Activated CD4-positive, alpha-beta T cell treated with anti-CD3 and anti-CD28 coated beads for 24 hours (primary cell): ENCODE measurements around the gene IBSP.

Experiments used
- DNase-seq, 2 donors: peaks; one replicate each; pipeline ENCODE4 v3.0.0-alpha.2; 2020; ENCODE audit warnings: low read depth in 2 of 2

The IBSP gene, protein sequence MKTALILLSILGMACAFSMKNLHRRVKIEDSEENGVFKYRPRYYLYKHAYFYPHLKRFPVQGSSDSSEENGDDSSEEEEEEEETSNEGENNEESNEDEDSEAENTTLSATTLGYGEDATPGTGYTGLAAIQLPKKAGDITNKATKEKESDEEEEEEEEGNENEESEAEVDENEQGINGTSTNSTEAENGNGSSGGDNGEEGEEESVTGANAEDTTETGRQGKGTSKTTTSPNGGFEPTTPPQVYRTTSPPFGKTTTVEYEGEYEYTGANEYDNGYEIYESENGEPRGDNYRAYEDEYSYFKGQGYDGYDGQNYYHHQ

GRCh38 chr4:87799301-87800113, at the start of gene IBSP:
Gene IBSP, plus strand, starts transcription at chr4:87799554. Its CDS starts 2,808 bp downstream, at chr4:87802362.
- no peak for DNase-seq

DNA sequence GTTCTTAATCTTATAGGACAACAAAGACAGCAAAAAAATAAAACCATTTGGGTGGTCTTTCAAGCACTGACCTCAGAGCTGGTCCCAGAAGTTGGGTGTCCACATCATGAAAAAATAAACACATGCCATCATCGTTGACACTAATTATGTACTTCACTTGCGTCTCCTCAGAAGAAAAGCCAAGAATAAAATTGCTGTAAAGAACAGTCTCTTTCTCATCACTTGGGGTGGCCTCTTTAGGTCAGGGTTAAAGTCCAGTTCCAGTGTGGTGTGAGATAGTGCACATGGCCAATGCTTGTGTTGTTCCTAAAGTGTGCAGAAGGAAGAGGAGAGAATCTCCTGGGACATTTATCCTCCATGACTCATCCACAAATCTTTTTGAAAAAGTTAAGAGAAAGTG, 49.5 kb upstream of the IBSP start:
- DNase-seq: no peak

- DNase-seq: no peak
Measured at GRCh38 chr4:87758270-87758669, 41.1 kb upstream of the IBSP start.

GRCh38 chr4:87762311-87762710, 37.0 kb upstream of the IBSP start:
- no peak for DNase-seq

DNA sequence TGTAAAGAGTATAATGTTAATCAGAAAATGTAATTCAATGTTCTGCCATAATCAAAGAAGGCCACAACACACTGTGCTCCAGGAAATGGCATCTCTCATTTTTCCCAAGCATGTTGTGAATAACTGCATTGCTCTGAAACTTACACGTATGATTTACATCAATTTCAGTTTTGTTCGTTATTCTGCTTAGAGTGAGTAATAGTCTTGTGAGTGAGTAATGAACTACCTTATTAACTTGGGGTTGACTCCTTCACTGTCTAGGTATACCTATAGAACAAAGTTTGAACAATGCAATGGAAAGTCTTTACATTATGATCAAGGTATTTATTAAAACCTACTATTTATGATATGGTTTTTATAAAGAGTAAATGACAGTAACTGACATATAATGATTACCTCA, 17.8 kb upstream of the IBSP start:
- no peak for DNase-seq

GRCh38 chr4:87783781-87784180, 15.6 kb upstream of the IBSP start:
- DNase-seq: no peak

DNA sequence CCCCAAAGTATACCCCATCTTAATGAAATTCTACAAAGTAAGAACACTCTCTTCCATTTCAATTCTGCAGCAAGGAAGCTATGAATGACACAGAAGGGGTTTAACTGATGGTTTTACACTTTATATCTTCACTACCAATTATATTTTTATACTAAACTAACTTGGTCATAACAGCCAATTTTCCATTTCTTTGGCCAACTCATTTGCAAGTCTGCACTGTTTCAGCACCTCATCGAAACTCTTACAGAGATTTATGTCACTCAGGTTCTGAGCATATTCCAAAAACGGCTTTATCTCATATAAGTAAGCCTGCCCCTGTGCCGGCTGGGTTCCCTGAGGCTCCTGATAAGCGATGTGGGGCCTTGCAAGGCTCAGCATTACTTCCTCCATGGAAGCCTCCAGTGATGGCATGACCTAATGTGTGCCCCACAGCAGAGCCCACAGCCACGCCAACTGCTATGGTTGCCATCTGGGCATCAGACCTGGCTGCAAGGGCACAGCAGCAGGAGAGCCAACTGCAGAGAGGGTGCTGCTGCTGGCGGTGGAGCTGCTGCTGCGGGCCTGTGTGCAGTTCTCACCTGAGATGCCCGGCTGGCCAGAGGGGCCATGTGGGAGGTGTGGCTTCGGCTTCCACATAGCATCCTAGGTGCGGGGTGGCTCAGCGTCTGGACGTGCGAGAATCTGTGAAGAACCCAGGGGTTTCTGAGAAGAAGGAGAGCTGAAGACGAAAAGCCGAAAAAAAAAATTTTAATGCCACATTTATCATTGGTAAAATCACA, 13.4 kb upstream of the IBSP start:
- DNase-seq: no peak

DNA sequence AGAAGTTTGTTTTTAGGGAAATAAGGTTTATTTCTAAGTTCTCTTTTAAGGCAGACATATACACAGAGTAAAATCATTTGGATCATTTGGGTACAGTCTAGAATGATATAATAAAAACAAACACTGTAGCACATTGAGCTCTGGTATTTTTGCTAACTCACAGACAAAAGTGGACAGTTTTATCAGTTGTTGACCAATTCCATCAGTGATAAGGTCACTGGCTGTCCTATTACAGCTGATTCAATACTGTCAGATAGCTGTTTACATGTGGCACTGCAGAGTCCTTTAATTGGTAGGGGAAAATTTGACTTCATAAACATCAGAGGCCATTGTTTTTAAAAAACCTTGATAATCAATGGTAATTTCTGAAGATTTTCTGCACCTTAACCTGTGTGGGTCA, 3.5 kb downstream of the IBSP start:
- no peak for DNase-seq

- DNase-seq: no peak
Measured at GRCh38 chr4:87803421-87803820, 4.1 kb downstream of the IBSP start.

GRCh38 chr4:87804871-87805270, 5.5 kb downstream of the IBSP start:
- DNase-seq: no peak

DNA sequence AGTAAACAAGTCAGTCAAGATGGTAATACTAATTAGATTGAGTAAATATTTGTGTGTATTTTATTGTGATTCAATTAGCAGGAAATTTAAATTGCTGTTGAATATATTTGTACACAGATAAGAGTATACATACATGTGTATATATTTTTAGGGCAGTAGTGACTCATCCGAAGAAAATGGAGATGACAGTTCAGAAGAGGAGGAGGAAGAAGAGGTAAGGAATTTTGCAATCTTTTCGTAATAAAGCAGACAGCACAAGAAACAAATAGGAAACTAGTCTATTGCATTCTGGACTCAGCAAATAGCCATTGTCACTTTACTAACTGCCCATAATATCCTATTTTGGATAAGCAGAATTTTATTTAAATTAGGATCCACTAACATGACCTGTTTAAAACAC, 6.6 kb downstream of the IBSP start:
- no peak for DNase-seq

- DNase-seq: no peak
Measured at GRCh38 chr4:87806520-87806919, 7.2 kb downstream of the IBSP start.

- no peak for DNase-seq
Measured at GRCh38 chr4:87807402-87807801, 8.0 kb downstream of the IBSP start.

- DNase-seq: no peak
Measured at GRCh38 chr4:87811977-87812376, 12.6 kb downstream of the IBSP start.

DNA sequence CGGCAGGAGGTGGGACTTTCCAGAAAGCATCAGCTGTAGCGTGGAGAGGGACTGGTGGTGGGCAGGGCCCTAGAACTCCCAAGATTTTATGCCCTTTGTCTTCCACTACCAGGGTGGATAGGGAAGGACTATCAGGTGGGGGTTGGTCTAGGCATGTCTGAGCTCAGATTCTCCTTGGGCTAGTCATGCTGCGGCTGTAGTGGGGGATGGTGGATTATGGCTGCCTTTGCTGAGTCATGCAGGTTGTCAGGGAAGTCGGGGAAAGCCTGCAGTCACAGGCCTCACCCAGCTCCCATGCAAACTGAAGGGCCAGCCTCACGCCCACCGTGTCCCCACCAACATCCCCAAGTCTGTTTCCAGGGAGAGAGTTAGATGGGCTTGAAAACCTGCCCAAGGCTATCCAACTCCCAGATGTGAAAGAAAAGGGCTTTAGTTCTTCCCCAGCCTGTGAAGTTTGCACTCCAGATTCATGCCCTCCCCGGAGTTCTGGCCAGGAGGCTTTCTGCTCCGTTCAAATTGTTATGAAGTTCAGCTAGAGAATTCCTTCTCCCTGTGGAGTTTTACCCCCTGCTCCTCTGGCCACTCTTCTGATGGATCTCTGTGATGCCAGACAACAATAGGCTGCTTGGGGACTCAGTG, 20.0 kb downstream of the IBSP start:
- DNase-seq: no peak

DNA sequence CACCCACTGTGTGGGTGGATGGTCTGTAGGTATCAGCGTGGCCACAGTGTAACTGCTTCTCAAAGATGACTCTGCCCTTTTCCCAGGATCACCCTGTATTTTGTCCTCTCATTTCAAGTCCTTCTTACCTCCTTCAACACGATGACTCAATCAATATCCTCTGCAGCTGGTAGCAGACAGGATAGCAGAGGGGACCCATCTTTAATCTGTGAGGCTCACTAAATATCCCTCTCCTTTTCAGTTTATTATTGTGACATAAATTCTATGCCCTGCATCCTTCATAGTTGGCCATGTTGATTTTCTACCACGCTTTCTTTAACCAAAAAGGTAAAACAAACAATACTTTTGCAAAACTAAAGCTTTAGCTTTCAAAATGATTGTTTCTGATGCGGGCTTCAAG, 23.8 kb downstream of the IBSP start:
- DNase-seq: no peak

- no peak for DNase-seq
Measured at GRCh38 chr4:87823724-87824123, 24.4 kb downstream of the IBSP start.

DNA sequence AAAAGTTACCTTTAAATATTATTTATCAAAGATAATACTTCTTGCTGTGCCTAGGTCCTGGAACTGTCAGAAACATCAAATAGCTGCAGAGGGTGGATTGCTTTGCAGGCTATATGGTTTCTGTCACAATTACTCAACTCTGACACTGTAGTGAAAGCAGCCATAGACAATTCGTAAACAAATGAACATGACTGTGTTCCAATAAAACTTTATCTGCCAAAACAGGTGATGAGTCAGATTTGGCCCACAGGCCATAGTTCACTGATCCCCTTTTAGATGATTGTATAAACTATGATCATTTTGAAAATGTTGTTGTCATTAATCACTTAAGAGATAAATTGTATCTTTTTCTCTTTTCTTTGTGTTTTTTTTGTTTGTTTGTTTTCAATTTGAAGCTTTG, 25.0 kb downstream of the IBSP start:
- DNase-seq: no peak

- no peak for DNase-seq
Measured at GRCh38 chr4:87832669-87833068, 33.3 kb downstream of the IBSP start, which contains the start of gene MEPE. Gene MEPE, plus strand, starts transcription at chr4:87832969. Its CDS starts 1,746 bp downstream, at chr4:87834715.

- DNase-seq: no peak
Measured at GRCh38 chr4:87834401-87834800, 35.0 kb downstream of the IBSP start.

DNA sequence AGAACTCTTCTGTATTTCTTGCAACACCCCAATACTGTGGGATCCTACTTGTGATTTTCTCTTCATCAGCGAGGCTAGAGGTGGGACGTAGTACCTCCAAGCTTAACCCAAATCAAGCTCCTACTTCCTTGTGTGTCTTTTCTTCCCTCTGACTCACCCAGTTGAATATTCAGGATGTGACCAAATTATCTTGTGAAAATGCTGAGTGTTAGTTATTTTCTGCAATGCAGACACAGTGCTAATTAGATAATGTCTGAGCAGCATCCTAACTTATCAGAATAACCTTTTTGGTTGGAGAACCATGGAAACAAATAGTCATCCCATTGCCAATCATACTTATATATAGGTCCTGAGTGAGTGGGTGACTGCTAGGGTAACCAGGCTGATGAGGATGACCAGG, 35.8 kb downstream of the IBSP start:
- DNase-seq: no peak

DNA sequence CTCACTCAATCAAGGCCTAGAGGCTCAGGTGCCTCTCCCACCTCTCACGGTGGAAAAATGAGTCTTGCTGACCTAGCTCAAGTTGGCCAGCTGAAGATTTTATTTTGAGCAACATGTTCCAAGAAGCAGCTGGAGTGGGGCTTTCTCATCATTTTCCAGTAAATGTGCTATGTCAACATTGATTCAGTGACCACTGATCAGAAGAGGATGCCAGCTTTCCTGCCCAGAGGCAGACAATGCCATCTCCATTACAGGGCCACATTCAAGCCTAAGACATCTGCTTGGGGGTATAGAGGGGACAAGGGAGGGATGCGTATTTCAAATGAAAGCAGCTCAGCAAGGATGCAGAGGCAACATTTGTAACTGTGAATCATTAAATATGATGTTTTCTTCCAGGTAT, 36.4 kb downstream of the IBSP start:
- DNase-seq: no peak
